SK-N-SH (cell line): ENCODE data around the gene LINGO3. TPM values are rescaled to one million over a fixed set of nuclear protein-coding genes. Genes with fewer than 3 reads are reported as not detected.

Experiments used
- CTCF ChIA-PET: fragments of 300-600, 350-600 bp; formaldehyde crosslinking; extraction: SDS; loops from one replicate; lab custom pipeline; 2021; lab: Yijun Ruan, JAX
- POLR2A ChIA-PET: fragments of 350-600 bp; sonication (Branson Sonifier 250); formaldehyde crosslinking; extraction: SDS; loops from one replicate; lab custom pipeline; 2020; ENCODE audit warnings: antibody characterized with exemption, inconsistent platforms; lab: Yijun Ruan, JAX
- DNase-seq: peaks from one replicate; pipeline ENCODE4 v3.0.0; 2012
- H2AFZ ChIP-seq: fragments of 200-600 bp; sonication (generic); 2 replicates; pipeline ENCODE4 v1.8.1; 2016; ENCODE audit warnings: antibody characterized with exemption, mild to moderate bottlenecking, low read depth
- H3F3A ChIP-seq: fragments of 200-600 bp; sonication (generic); replicated peaks from 2 replicates; pipeline ENCODE3; 2016; ENCODE audit warnings: antibody characterized with exemption, mild to moderate bottlenecking; ENCODE audit not compliant: insufficient read depth
- H3K27ac ChIP-seq, 2 experiments: fragments of 200-500 bp in 1 of 2; fragments of 200-600 bp in 1 of 2; sonication (Bioruptor generic) in 1 of 2; sonication (generic), shearing (Covaris generic) in 1 of 2; 2 replicates each; pipeline versions ENCODE4 v1.5.1 to v1.6.1; 2014 to 2016; ENCODE audit warnings: low read depth in 2 of 2, inconsistent platforms in 1 of 2, low read length in 1 of 2, mild to moderate bottlenecking in 1 of 2, mixed read lengths in 1 of 2
- H3K27me3 ChIP-seq: fragments of 200-600 bp; sonication (generic), shearing (Covaris generic); 2 replicates; pipeline ENCODE4 v1.6.1; 2016; ENCODE audit warnings: mixed run types; ENCODE audit not compliant: insufficient read depth
- H3K36me3 ChIP-seq, 2 experiments: fragments of 200-500 bp in 1 of 2; fragments of 200-600 bp in 1 of 2; sonication (Bioruptor generic) in 1 of 2; sonication (generic) in 1 of 2; replicated peaks in 1 of 2; 2 replicates each; pipeline versions ENCODE3 to v1.5.1; 2014 to 2016; ENCODE audit warnings: low read length in 1 of 2, mild to moderate bottlenecking in 1 of 2; ENCODE audit not compliant: insufficient read depth in 2 of 2, control insufficient read depth in 1 of 2
- H3K4me1 ChIP-seq, 2 experiments: fragments of 200-500 bp in 1 of 2; fragments of 200-600 bp in 1 of 2; sonication (Bioruptor generic) in 1 of 2; sonication (generic), shearing (Covaris generic) in 1 of 2; 2 replicates each; pipeline versions ENCODE4 v1.5.1 to v1.6.1; 2014 to 2016; ENCODE audit warnings: low read depth in 1 of 2, low read length in 1 of 2, mixed run types in 1 of 2; ENCODE audit not compliant: insufficient read depth in 2 of 2, control insufficient read depth in 1 of 2
- H3K4me2 ChIP-seq: fragments of 200-600 bp; sonication (generic), shearing (Covaris generic); 2 replicates; pipeline ENCODE4 v1.6.1; 2017; ENCODE audit warnings: mixed run types
- H3K4me3 ChIP-seq, 2 experiments: fragments of 200-500 bp in 1 of 2; fragments of 200-600 bp in 1 of 2; sonication (Bioruptor generic) in 1 of 2; sonication (generic), shearing (Covaris generic) in 1 of 2; 2 replicates each; pipeline versions ENCODE4 v1.5.1 to v1.8.1; 2014 to 2016; ENCODE audit warnings: low read depth in 2 of 2, inconsistent platforms in 1 of 2, low read length in 1 of 2, mild to moderate bottlenecking in 1 of 2, mixed read lengths in 1 of 2, moderate library complexity in 1 of 2
- H3K79me2 ChIP-seq: fragments of 200-600 bp; sonication (generic); 2 replicates; pipeline ENCODE4 v1.8.1; 2017; ENCODE audit warnings: mild to moderate bottlenecking; ENCODE audit not compliant: insufficient read depth
- H3K9ac ChIP-seq: fragments of 200-600 bp; sonication (generic); 2 replicates; pipeline ENCODE4 v1.6.1; 2017; ENCODE audit warnings: mixed run types
- H3K9me2 ChIP-seq: fragments of 200-600 bp; sonication (generic); 2 replicates; pipeline ENCODE4 v1.6.1; 2017; ENCODE audit warnings: mixed run types
- H3K9me3 ChIP-seq: fragments of 200-600 bp; sonication (generic); 2 replicates; pipeline ENCODE4 v1.6.1; 2017; ENCODE audit warnings: mixed run types, mild to moderate bottlenecking, moderate library complexity
- H4K20me1 ChIP-seq: fragments of 200-600 bp; sonication (generic); 2 replicates; pipeline ENCODE4 v1.6.1; 2017; ENCODE audit warnings: mild to moderate bottlenecking, mixed run types; ENCODE audit not compliant: insufficient read depth
- CHD2 ChIP-seq: fragments of 150-350 bp; IDR thresholded peaks from 2 replicates; pipeline ENCODE4 v1.6.1; 2018; ENCODE audit warnings: low read length; ENCODE audit not compliant: partially characterized antibody
- CTCF ChIP-seq: fragments of 200-600 bp; sonication (generic); IDR thresholded peaks from 2 replicates; pipeline ENCODE4 v1.6.1; 2017; ENCODE audit warnings: antibody characterized with exemption, mild to moderate bottlenecking, moderate library complexity
- ELF1 ChIP-seq: IDR thresholded peaks from 2 replicates; pipeline ENCODE4 v1.4.0; 2012
- EP300 ChIP-seq, 2 experiments: IDR thresholded peaks; 2 replicates each; pipeline versions ENCODE4 v1.4.0 to v1.6.1; 2012; ENCODE audit warnings: borderline replicate concordance in 1 of 2, low read depth in 1 of 2, low read length in 1 of 2
- FOXM1 ChIP-seq: IDR thresholded peaks from 2 replicates; pipeline ENCODE4 v1.4.0; 2012; ENCODE audit warnings: low read depth, mild to moderate bottlenecking
- JUND ChIP-seq: IDR thresholded peaks from 2 replicates; pipeline ENCODE4 v1.4.0; 2012
- MEF2A ChIP-seq: IDR thresholded peaks from 2 replicates; pipeline ENCODE4 v1.4.0; 2012; ENCODE audit warnings: low read depth, borderline replicate concordance
- NFIC ChIP-seq: IDR thresholded peaks from 2 replicates; pipeline ENCODE4 v1.4.0; 2012; ENCODE audit warnings: borderline replicate concordance
- REST ChIP-seq: IDR thresholded peaks from 2 replicates; pipeline ENCODE4 v1.6.1; 2012; ENCODE audit warnings: mild to moderate bottlenecking, low read depth, low read length, moderate library complexity
- RXRA ChIP-seq: IDR thresholded peaks from 2 replicates; pipeline ENCODE4 v1.4.0; 2012; ENCODE audit warnings: low read depth, mild to moderate bottlenecking, borderline replicate concordance
- TAF1 ChIP-seq: IDR thresholded peaks from 2 replicates; pipeline ENCODE4 v1.6.1; 2012; ENCODE audit warnings: low read depth, mild to moderate bottlenecking, low read length, moderate library complexity, borderline replicate concordance
- TEAD4 ChIP-seq: IDR thresholded peaks from 2 replicates; pipeline ENCODE4 v1.4.0; 2012; ENCODE audit warnings: mild to moderate bottlenecking, borderline replicate concordance; ENCODE audit not compliant: insufficient read depth
- USF1 ChIP-seq: IDR thresholded peaks from 2 replicates; pipeline ENCODE4 v1.4.0; 2012; ENCODE audit warnings: low read depth, borderline replicate concordance
- USF2 ChIP-seq: fragments of 150-350 bp; IDR thresholded peaks from 2 replicates; pipeline ENCODE4 v1.6.1; 2017; ENCODE audit warnings: antibody characterized with exemption, low read length, low read depth, borderline replicate concordance
- ZBTB33 ChIP-seq: IDR thresholded peaks from 2 replicates; pipeline ENCODE4 v1.4.0; 2012; ENCODE audit warnings: low read depth, borderline replicate concordance
- WGBS: methylation state at CpG from one replicate; pipeline ENCODE4 v1.1.6; 2017; ENCODE audit warnings: low lambda C conversion rate; 5-methylcytosine and 5-hydroxymethylcytosine counted together
- polyA plus RNA-seq, 3 experiments: library from polyadenylated mRNA; depleted of rRNA; stranded (reverse); fragments of >200 nt; gene quantifications; 2 replicates each; pipeline ENCODE4 v1.2.3, GENCODE V29; 2012

Gene LINGO3
- polyA plus RNA-seq, 1 of the 3 experiments (the other 2 are of a cell fraction) = not detected

GRCh38 chr19:2338751-2339643 lies 31.0 kb upstream of the LINGO3 start:
- H3F3A ChIP-seq = peaks cover 18% of the 10 kb centered on the region
- peaks cover 24% of the 10 kb centered on the region; the same call in 1 of the 2 replicates for H3K79me2 ChIP-seq
- H3K9me3 ChIP-seq = no peaks in the 10 kb centered on the region
- DNase-seq = no peak
- POLR2A ChIA-PET = no interaction called here
- no peak overlapping the region for H3K9ac ChIP-seq
- TF ChIP-seq JUND (no peak), ZBTB33 (no peak), MEF2A (no peak), ELF1 (no peak), USF2 (no peak), TEAD4 (no peak), NFIC (no peak)
- H3K4me3 ChIP-seq = no peak overlapping the region
- no peaks in the 10 kb centered on the region for H3K27me3 ChIP-seq
- no peaks in the 10 kb centered on the region for H3K4me1 ChIP-seq
- peaks cover 0 to 12% of the 10 kb centered on the region in 2 experiments for H3K36me3 ChIP-seq
- H3K4me2 ChIP-seq = no peak overlapping the region
- peaks cover 9% of the 10 kb centered on the region; the same call in 1 of the 2 replicates for H4K20me1 ChIP-seq
- WGBS = over 99% methylated on average over 28 of the region's 54 CpGs
- no peak overlapping the region for H3K27ac ChIP-seq
- H3K9me2 ChIP-seq = no peaks in the 10 kb centered on the region
- H2AFZ ChIP-seq = no peak overlapping the region
- CTCF ChIA-PET = interaction anchor here (1.4 to 2.4 kb wide), 2 partner anchors 22 to 66 kb away, joined by 3 to 12 read pairs; no protein-coding TSS in a partner anchor

GRCh38 chr19:2338055-2338615 lies 30.2 kb upstream of the LINGO3 start:
- Histone ChIP-seq H3K79me2 (peaks cover 32% of the 10 kb centered on the region; the same call in 1 of the 2 replicates), H3K4me3 (no peak overlapping the region), H3K36me3 (peaks cover 0 to 12% of the 10 kb centered on the region in 2 experiments), H3K9me3 (no peaks in the 10 kb centered on the region), H2AFZ (no peak overlapping the region), H3K9ac (no peak overlapping the region), H3K4me1 (no peaks in the 10 kb centered on the region), H3K9me2 (no peaks in the 10 kb centered on the region), H3K27ac (no peak overlapping the region), H3F3A (peaks cover 18% of the 10 kb centered on the region), H4K20me1 (peaks cover 9% of the 10 kb centered on the region; the same call in 1 of the 2 replicates), H3K4me2 (no peak overlapping the region), H3K27me3 (no peaks in the 10 kb centered on the region)
- WGBS = 96% methylated on average over 15 of the region's 21 CpGs
- ChIA-PET POLR2A (no interaction called here), CTCF (interaction anchor here (2.4 kb wide), 1 partner anchor 22 kb away, joined by 12 read pairs; no protein-coding TSS in a partner anchor)
- DNase-seq = no peak
- no peak for TF ChIP-seq CTCF
- no peak for TF ChIP-seq TAF1
- no peak for TF ChIP-seq EP300 (IDR thresholded peaks at IDR 0.05; ENCODE audit: borderline replicate concordance in 1 of 2, low read depth in 1 of 2, low read length in 1 of 2)
- TF ChIP-seq REST = no peak
- TF ChIP-seq CHD2 = no peak
- no peak for TF ChIP-seq FOXM1
- no peak for TF ChIP-seq RXRA
- no peak for TF ChIP-seq USF1
- no peak for TF ChIP-seq TEAD4
